ENCODE data around the gene CAMTA2.

Gene CAMTA2

DNA sequence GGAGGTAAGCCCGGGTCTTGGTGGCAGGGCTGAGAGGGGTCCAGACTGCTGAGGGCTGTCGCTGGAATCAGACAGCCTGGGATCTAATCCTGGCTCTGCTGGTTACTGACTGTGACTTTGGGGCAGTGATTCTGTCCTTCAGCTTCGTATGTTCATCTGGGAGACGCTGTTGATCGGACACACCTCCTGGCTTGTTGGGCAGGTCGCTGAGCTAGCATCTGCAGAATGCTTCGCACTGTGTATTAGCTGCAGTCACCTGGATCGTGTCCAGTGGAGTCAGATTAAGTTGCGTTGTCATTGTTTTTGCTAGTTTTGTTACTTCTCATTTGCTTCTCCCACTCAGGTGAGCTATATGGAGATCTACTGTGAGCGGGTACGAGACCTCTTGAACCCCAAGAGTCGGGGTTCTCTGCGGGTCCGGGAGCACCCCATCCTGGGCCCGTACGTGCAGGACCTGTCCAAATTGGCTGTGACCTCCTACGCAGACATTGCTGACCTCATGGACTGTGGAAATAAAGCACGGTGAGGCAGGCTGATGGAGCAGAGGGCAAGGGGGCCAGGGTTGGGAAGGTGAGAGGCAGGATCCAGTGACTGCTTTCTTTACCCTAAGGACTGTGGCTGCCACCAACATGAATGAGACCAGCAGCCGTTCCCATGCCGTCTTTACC, 14.8 kb upstream of the CAMTA2 start:
- Histone ChIP-seq H3K9me2 (replicated peaks; ENCODE audit: insufficient read depth, low read length) (no peaks in the 10 kb centered on the region), H3K79me2 (ENCODE audit: low read length) (peaks cover 15% of the 10 kb centered on the region), H3K9ac (ENCODE audit: low read length) (no peak overlapping the region), H3K4me1 (ENCODE audit: low read length) (peaks cover 10% of the 10 kb centered on the region), H3K27ac (ENCODE audit: low read length) (no peak overlapping the region), H3K4me3 (ENCODE audit: low read length) (no peak overlapping the region), H4K20me1 (ENCODE audit: insufficient read depth, low read length) (no peaks in the 10 kb centered on the region), H3K9me3 (replicated peaks; ENCODE audit: insufficient read depth, low read length) (no peaks in the 10 kb centered on the region), H3K36me3 (replicated peaks; ENCODE audit: insufficient read depth, low read length) (no peaks in the 10 kb centered on the region), H3K27me3 (replicated peaks; ENCODE audit: insufficient read depth, low read length) (no peaks in the 10 kb centered on the region), H3F3A (ENCODE audit: insufficient read depth, low read length) (no peaks in the 10 kb centered on the region), H3K4me2 (ENCODE audit: low read depth, low read length) (no peak overlapping the region), H2AFZ (ENCODE audit: low read length) (no peak overlapping the region)
- TF ChIP-seq, protein P1, sequence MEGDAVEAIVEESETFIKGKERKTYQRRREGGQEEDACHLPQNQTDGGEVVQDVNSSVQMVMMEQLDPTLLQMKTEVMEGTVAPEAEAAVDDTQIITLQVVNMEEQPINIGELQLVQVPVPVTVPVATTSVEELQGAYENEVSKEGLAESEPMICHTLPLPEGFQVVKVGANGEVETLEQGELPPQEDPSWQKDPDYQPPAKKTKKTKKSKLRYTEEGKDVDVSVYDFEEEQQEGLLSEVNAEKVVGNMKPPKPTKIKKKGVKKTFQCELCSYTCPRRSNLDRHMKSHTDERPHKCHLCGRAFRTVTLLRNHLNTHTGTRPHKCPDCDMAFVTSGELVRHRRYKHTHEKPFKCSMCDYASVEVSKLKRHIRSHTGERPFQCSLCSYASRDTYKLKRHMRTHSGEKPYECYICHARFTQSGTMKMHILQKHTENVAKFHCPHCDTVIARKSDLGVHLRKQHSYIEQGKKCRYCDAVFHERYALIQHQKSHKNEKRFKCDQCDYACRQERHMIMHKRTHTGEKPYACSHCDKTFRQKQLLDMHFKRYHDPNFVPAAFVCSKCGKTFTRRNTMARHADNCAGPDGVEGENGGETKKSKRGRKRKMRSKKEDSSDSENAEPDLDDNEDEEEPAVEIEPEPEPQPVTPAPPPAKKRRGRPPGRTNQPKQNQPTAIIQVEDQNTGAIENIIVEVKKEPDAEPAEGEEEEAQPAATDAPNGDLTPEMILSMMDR (IDR thresholded peaks at IDR 0.05; ENCODE audit: low read length) = no peak
- no peak for DNase-seq

DNA sequence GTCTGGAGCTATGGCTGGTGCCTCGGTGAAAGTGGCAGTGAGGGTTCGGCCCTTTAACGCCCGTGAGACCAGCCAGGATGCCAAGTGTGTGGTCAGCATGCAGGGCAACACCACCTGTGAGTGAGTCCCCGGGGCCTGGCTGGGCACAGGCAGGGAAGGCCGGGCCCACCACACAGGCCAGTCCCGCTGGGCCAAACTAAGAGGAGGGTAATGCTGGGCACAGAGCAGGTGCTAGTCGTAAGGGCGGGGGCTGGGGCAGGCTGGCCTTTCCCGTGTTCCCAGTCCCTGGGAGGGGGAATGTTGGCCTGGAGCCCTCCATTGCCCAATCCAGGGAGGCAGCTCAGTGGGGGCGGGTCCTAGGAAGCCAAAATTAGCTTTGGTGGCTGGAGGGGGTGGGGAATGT, 12.8 kb upstream of the CAMTA2 start:
- Histone ChIP-seq H3K4me2 (ENCODE audit: low read depth, low read length) (no peak overlapping the region), H3K79me2 (ENCODE audit: low read length) (peaks cover 15% of the 10 kb centered on the region), H3K9me2 (replicated peaks; ENCODE audit: insufficient read depth, low read length) (no peaks in the 10 kb centered on the region), H2AFZ (ENCODE audit: low read length) (no peak overlapping the region), H3K27ac (ENCODE audit: low read length) (no peak overlapping the region), H3K36me3 (replicated peaks; ENCODE audit: insufficient read depth, low read length) (no peaks in the 10 kb centered on the region), H4K20me1 (ENCODE audit: insufficient read depth, low read length) (no peaks in the 10 kb centered on the region), H3K4me1 (ENCODE audit: low read length) (peaks cover 18% of the 10 kb centered on the region), H3K4me3 (ENCODE audit: low read length) (no peak overlapping the region), H3K9me3 (replicated peaks; ENCODE audit: insufficient read depth, low read length) (no peaks in the 10 kb centered on the region), H3F3A (ENCODE audit: insufficient read depth, low read length) (peaks cover 2% of the 10 kb centered on the region; the same call in 1 of the 2 replicates), H3K9ac (ENCODE audit: low read length) (no peak overlapping the region), H3K27me3 (replicated peaks; ENCODE audit: insufficient read depth, low read length) (no peaks in the 10 kb centered on the region; the same call in 1 of the 2 replicates)
- TF ChIP-seq EZH2phosphoT487 (IDR thresholded peaks at IDR 0.05; ENCODE audit: low read length) (no peak), EZH2 (optimal IDR thresholded peaks at IDR 0.05; ENCODE audit: low read depth, low read length) (no peak)
- TF ChIP-seq, protein P1 (IDR thresholded peaks at IDR 0.05; ENCODE audit: low read length) = no peak
- no peak for DNase-seq

DNA sequence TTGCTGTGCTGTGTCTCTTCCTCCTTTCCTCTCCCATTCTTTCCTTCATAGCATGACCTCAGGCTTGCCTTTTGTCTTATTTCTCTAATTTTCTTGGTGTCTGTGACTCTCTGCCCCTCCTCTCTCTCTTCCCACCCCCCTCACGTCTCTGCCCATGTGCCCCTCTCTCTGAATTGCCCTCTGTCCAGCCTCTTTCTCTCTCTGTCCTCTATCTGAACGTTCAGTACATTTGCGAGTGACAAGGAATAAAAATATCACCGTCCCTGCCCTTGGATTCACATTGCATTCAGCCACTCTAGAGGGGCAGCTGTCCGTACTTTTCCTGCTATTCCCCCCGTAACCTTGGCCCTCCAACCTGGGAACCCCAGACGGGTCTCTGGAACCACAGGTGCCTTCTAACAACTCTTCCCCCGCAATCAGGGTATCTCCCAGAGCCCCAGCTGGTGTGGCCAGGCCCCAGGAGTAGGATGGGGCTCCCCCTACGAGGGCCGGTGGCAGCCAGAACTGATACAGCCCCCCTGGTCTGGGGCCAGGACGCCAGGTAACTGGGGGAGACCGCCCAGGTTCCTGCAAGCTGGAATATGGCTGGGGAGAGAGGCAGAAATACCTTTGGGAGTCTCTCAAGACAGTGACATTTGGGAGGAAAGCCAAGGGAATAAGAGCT, 12.1 kb upstream of the CAMTA2 start:
- Histone ChIP-seq H3K27ac (ENCODE audit: low read length) (no peak overlapping the region), H3K4me3 (ENCODE audit: low read length) (0 out of 2 replicates have a peak overlapping the region, but pooled peaks have one; percentile 95), H3K79me2 (ENCODE audit: low read length) (peaks cover 15% of the 10 kb centered on the region)

More for the DNA sequence above, 12.1 kb upstream of the CAMTA2 start:
- Histone ChIP-seq H3K9me3 (replicated peaks; ENCODE audit: insufficient read depth, low read length) (no peaks in the 10 kb centered on the region), H3K4me2 (ENCODE audit: low read depth, low read length) (peak overlapping the region; percentile 99; the same call in 1 of the 2 replicates), H4K20me1 (ENCODE audit: insufficient read depth, low read length) (no peaks in the 10 kb centered on the region), H3K36me3 (replicated peaks; ENCODE audit: insufficient read depth, low read length) (no peaks in the 10 kb centered on the region), H3F3A (ENCODE audit: insufficient read depth, low read length) (peaks cover 5% of the 10 kb centered on the region; the same call in 1 of the 2 replicates), H3K4me1 (ENCODE audit: low read length) (peaks cover 18% of the 10 kb centered on the region), H3K9ac (ENCODE audit: low read length) (no peak overlapping the region), H3K27me3 (replicated peaks; ENCODE audit: insufficient read depth, low read length) (no peaks in the 10 kb centered on the region; the same call in 1 of the 2 replicates), H2AFZ (ENCODE audit: low read length) (no peak overlapping the region), H3K9me2 (replicated peaks; ENCODE audit: insufficient read depth, low read length) (no peaks in the 10 kb centered on the region)
- TF ChIP-seq EZH2phosphoT487 (IDR thresholded peaks at IDR 0.05; ENCODE audit: low read length) = no peak
- TF ChIP-seq EZH2 (optimal IDR thresholded peaks at IDR 0.05; ENCODE audit: low read depth, low read length) = no peak
- TF ChIP-seq, protein P1 (IDR thresholded peaks at IDR 0.05; ENCODE audit: low read length) = no peak
- DNase-seq = no peak
